HEK293 (cell line): Measurements from ENCODE around the gene SH3BP5.

ENCODE experiments used
- CTCF ChIP-seq: fragments of 450-650 bp; formaldehyde crosslinking; IDR thresholded peaks from 2 replicates; pipeline ENCODE4 v1.5.1; 2016; ENCODE audit warnings: missing biosample characterization, missing genetic modification characterization
- ELK4 ChIP-seq: IDR thresholded peaks from 2 replicates; pipeline ENCODE4 v1.6.1; 2011; ENCODE audit warnings: mild to moderate bottlenecking, low read depth, low read length, borderline replicate concordance
- IKZF3 ChIP-seq: fragments of 450-650 bp; IDR thresholded peaks from 2 replicates; pipeline ENCODE4 v1.5.0; 2018; ENCODE audit warnings: missing biosample characterization, mild to moderate bottlenecking, missing genetic modification characterization, moderate library complexity
- KLF1 ChIP-seq: fragments of 450-650 bp; formaldehyde crosslinking; IDR thresholded peaks from 2 replicates; pipeline ENCODE4 v1.5.1; 2016; ENCODE audit warnings: missing biosample characterization, missing genetic modification characterization
- KLF17 ChIP-seq: fragments of 450-650 bp; formaldehyde crosslinking; IDR thresholded peaks from 2 replicates; pipeline ENCODE4 v1.5.1; 2016; ENCODE audit warnings: missing biosample characterization, missing genetic modification characterization
- KLF9 ChIP-seq: fragments of 450-650 bp; formaldehyde crosslinking; IDR thresholded peaks from 2 replicates; pipeline ENCODE4 v1.5.1; 2016; ENCODE audit warnings: missing biosample characterization, missing genetic modification characterization, low read depth
- MZF1 ChIP-seq: fragments of 450-650 bp; formaldehyde crosslinking; IDR thresholded peaks from 2 replicates; pipeline ENCODE4 v1.5.1; 2017; ENCODE audit warnings: missing biosample characterization, missing genetic modification characterization, borderline replicate concordance
- PATZ1 ChIP-seq: fragments of 450-650 bp; formaldehyde crosslinking; IDR thresholded peaks from 2 replicates; pipeline ENCODE4 v1.5.1; 2016; ENCODE audit warnings: missing biosample characterization, missing genetic modification characterization
- SALL2 ChIP-seq: fragments of 450-650 bp; formaldehyde crosslinking; IDR thresholded peaks from 2 replicates; pipeline ENCODE4 v1.5.0; 2017; ENCODE audit warnings: missing biosample characterization, mild to moderate bottlenecking, missing genetic modification characterization, borderline replicate concordance
- SP2 ChIP-seq: fragments of 450-650 bp; formaldehyde crosslinking; IDR thresholded peaks from 2 replicates; pipeline ENCODE4 v1.5.1; 2016; ENCODE audit warnings: missing biosample characterization, missing genetic modification characterization
- SP3 ChIP-seq: fragments of 450-650 bp; formaldehyde crosslinking; IDR thresholded peaks from 2 replicates; pipeline ENCODE4 v1.5.1; 2016; ENCODE audit warnings: missing biosample characterization, missing genetic modification characterization
- SP7 ChIP-seq: fragments of 450-650 bp; formaldehyde crosslinking; IDR thresholded peaks from 2 replicates; pipeline ENCODE4 v1.5.1; 2016; ENCODE audit warnings: missing biosample characterization, missing genetic modification characterization
- YY1 ChIP-seq: fragments of 450-650 bp; formaldehyde crosslinking; IDR thresholded peaks from 2 replicates; pipeline ENCODE4 v1.5.1; 2018; ENCODE audit warnings: missing biosample characterization, missing genetic modification characterization
- ZBTB20 ChIP-seq: fragments of 450-650 bp; formaldehyde crosslinking; IDR thresholded peaks from 2 replicates; pipeline ENCODE4 v1.5.1; 2016; ENCODE audit warnings: missing biosample characterization, missing genetic modification characterization
- ZBTB26 ChIP-seq: fragments of 450-650 bp; formaldehyde crosslinking; optimal IDR thresholded peaks from 2 replicates; pipeline ENCODE3; 2016; ENCODE audit warnings: missing biosample characterization, mild to moderate bottlenecking, missing genetic modification characterization
- ZBTB44 ChIP-seq: fragments of 450-650 bp; IDR thresholded peaks from 2 replicates; pipeline ENCODE4 v1.5.1; 2018; ENCODE audit warnings: missing biosample characterization, mild to moderate bottlenecking, missing genetic modification characterization
- ZFP37 ChIP-seq: fragments of 450-650 bp; formaldehyde crosslinking; IDR thresholded peaks from 2 replicates; pipeline ENCODE4 v1.5.1; 2016; ENCODE audit warnings: missing biosample characterization, missing genetic modification characterization
- ZNF10 ChIP-seq: fragments of 450-650 bp; formaldehyde crosslinking; IDR thresholded peaks from 2 replicates; pipeline ENCODE4 v1.5.1; 2017; ENCODE audit warnings: missing biosample characterization, missing genetic modification characterization
- ZNF16 ChIP-seq: fragments of 450-650 bp; formaldehyde crosslinking; IDR thresholded peaks from 2 replicates; pipeline ENCODE4 v1.5.1; 2016; ENCODE audit warnings: low read depth, missing biosample characterization, missing genetic modification characterization
- ZNF202 ChIP-seq: fragments of 450-650 bp; formaldehyde crosslinking; IDR thresholded peaks from 2 replicates; pipeline ENCODE4 v1.5.1; 2016; ENCODE audit warnings: missing biosample characterization, missing genetic modification characterization, borderline replicate concordance
- ZNF302 ChIP-seq: fragments of 450-650 bp; formaldehyde crosslinking; IDR thresholded peaks from 2 replicates; pipeline ENCODE4 v1.5.1; 2016; ENCODE audit warnings: missing biosample characterization, missing genetic modification characterization, low read depth
- ZNF335 ChIP-seq: fragments of 450-650 bp; formaldehyde crosslinking; conservative IDR thresholded peaks from 2 replicates; pipeline ENCODE4 v1.5.1; 2016; ENCODE audit warnings: missing biosample characterization, missing genetic modification characterization
- ZNF510 ChIP-seq: fragments of 450-650 bp; formaldehyde crosslinking; IDR thresholded peaks from 2 replicates; pipeline ENCODE4 v1.5.1; 2018; ENCODE audit warnings: mild to moderate bottlenecking, missing genetic modification characterization, missing biosample characterization; ENCODE audit not compliant: insufficient replicate concordance
- ZNF549 ChIP-seq: fragments of 450-650 bp; IDR thresholded peaks from 2 replicates; pipeline ENCODE4 v1.5.1; 2018; ENCODE audit warnings: missing biosample characterization, missing genetic modification characterization, mild to moderate bottlenecking, inconsistent platforms, moderate library complexity
- ZNF561 ChIP-seq: fragments of 450-650 bp; IDR thresholded peaks from 2 replicates; pipeline ENCODE4 v1.5.1; 2018; ENCODE audit warnings: missing biosample characterization, missing genetic modification characterization, borderline replicate concordance
- ZNF600 ChIP-seq: fragments of 450-650 bp; formaldehyde crosslinking; IDR thresholded peaks from 2 replicates; pipeline ENCODE4 v1.5.1; 2016; ENCODE audit warnings: missing biosample characterization, missing genetic modification characterization
- ZNF629 ChIP-seq: fragments of 450-650 bp; formaldehyde crosslinking; IDR thresholded peaks from 2 replicates; pipeline ENCODE4 v1.5.1; 2017; ENCODE audit warnings: missing biosample characterization, missing genetic modification characterization
- ZNF660 ChIP-seq: fragments of 450-650 bp; IDR thresholded peaks from 2 replicates; pipeline ENCODE4 v1.5.1; 2018; ENCODE audit warnings: missing biosample characterization, mild to moderate bottlenecking, missing genetic modification characterization
- ZNF785 ChIP-seq: fragments of 450-650 bp; formaldehyde crosslinking; IDR thresholded peaks from 2 replicates; pipeline ENCODE4 v1.5.1; 2016; ENCODE audit warnings: missing biosample characterization, missing genetic modification characterization
- ZSCAN23 ChIP-seq: fragments of 450-650 bp; formaldehyde crosslinking; IDR thresholded peaks from 2 replicates; pipeline ENCODE4 v1.5.1; 2016; ENCODE audit warnings: missing biosample characterization, missing genetic modification characterization

Gene SH3BP5

GRCh38 chr3:15332405-15333098 is at the start of gene SH3BP5 (continued):
- TF ChIP-seq SP7 (tag by site-specific recombination) (0 out of 2 replicates have a peak, but pooled peaks have one; percentile 36), ZNF629 (peak; percentile 28), SALL2 (tag by site-specific recombination) (no peak), ZBTB20 (peak; percentile 83), ZNF785 (tag by site-specific recombination) (no peak), MZF1 (tag by site-specific recombination) (no peak; the same call in 1 of the 2 replicates), ELK4 (no peak), ZNF549 (tag by site-specific recombination) (0 out of 2 replicates have a peak, but pooled peaks have one; percentile 36), ZNF600 (tag by site-specific recombination) (peak; percentile 71), SP2 (peak; percentile 80), PATZ1 (tag by site-specific recombination) (peak; percentile 81), ZBTB26 (tag by site-specific recombination) (peak; percentile 47), ZNF510 (tag by site-specific recombination) (no peak), KLF17 (0 out of 2 replicates have a peak, but pooled peaks have one; percentile 24), ZNF16 (no peak), ZNF10 (tag by site-specific recombination) (no peak), ZNF660 (tag by site-specific recombination) (peak; percentile 87), IKZF3 (tag by site-specific recombination) (peak; percentile 80), KLF9 (tag by site-specific recombination) (peak; percentile 94), YY1 (tag by site-specific recombination) (peak; percentile 20; the same call in 1 of the 2 replicates), SP3 (peak; percentile 80), ZBTB44 (tag by site-specific recombination) (0 out of 2 replicates have a peak, but pooled peaks have one; percentile 40), ZFP37 (tag by site-specific recombination) (no peak), ZNF202 (no peak), ZNF335 (tag by site-specific recombination) (no peak), CTCF (tag by site-specific recombination) (peak; percentile 36; the same call in 1 of the 2 replicates), ZSCAN23 (tag by site-specific recombination) (no peak), ZNF561 (tag by site-specific recombination) (peak; percentile 82; the same call in 1 of the 2 replicates), ZNF302 (tag by site-specific recombination) (no peak), KLF1 (tag by site-specific recombination) (peak; percentile 41; the same call in 1 of the 2 replicates)
